ENCODE results near the gene MMP14.
"Not testable (repeated sequence)": the region's sequence is repeated elsewhere in the genome, so short reads cannot be mapped to it uniquely, and the experiment has no call there.

DNA sequence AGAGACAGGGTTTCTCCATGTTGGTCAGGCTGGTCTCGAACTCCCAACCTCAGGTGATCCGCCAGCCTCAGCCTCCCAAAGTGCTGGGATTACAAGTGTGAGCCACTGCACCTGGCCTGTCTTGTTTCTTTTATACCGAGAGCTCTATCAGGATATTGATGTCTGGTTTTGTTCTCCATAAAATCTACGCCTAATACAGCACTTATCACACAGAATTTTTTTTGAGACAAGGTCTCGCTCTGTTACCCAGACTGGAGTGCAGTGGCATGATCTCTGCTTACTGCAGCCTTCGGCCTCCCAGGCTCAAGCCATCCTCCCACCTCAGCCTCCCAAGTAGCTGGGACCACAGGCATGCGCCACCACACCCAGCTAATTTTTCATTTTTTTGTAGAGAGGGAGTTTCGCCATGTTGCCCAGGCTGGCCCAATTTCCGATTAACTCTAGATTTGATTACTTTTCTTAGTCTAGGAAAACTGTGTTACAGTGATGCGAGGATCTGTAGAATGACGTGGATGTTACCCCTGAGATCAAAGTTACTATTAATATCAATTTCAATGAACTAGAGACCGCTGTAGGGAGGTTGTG, 7.2 kb upstream of the MMP14 start:
- not testable (repeated sequence) for TF ChIP-seq CTCF (conservative IDR thresholded peaks at IDR 0.05); EZH2 (IDR thresholded peaks at IDR 0.05; ENCODE audit: low read depth)

Data from PC-9 (cell line).